ENCODE results near the gene MICAL2.

MICAL2 gene

DNA sequence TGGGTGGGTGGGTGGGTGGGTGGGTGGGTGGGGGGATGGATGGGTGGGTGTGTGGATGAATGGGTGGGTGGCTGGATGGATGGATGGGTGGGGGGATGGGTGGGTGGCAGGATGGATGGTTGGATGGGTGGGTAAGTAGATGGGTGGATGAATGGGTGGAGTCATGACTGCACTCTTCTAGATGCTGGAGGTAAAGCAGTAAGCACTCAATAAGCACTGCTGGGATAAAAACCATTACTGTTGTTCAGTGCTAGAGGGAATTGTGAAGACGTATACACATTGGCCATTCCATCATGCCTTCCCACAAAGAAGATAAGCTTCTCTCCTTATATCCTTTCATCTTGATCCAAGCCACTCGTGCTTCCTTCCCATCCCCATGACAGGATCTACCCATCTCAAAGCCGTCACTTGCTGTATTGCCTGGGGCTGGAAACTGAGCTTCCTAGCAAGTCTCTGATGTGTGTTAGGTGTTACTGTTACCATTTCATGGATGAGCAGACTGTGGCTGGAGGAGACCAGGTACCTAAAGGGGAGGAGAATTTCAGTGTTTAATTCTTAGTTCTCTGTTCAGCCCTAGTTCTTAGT lies 74.8 kb downstream of the MICAL2 start:
- no peak for DNase-seq (ENCODE audit: insufficient read length, low spot score)
- FAIRE-seq = no peak
- TF ChIP-seq PAX5 (IDR thresholded peaks at IDR 0.05; ENCODE audit: insufficient read depth, low read length, severe bottlenecking) = no peak
- no peak for TF ChIP-seq TAF1 (IDR thresholded peaks at IDR 0.05; ENCODE audit: low read depth, low read length)
- no peak for TF ChIP-seq POLR2A (IDR thresholded peaks at IDR 0.05; ENCODE audit: low read depth, low read length)
- no peak for TF ChIP-seq POU2F2 (IDR thresholded peaks at IDR 0.05; ENCODE audit: low read depth, low read length)
- no peak for TF ChIP-seq SPI1 (IDR thresholded peaks at IDR 0.05; ENCODE audit: low read depth, low read length)
- no peak for TF ChIP-seq POLR2AphosphoS5 (IDR thresholded peaks at IDR 0.05; ENCODE audit: low read depth, low read length)

GRCh38 chr11:12185914-12186313 lies 75.5 kb downstream of the MICAL2 start:
- no peak for FAIRE-seq
- TF ChIP-seq POLR2A (IDR thresholded peaks at IDR 0.05; ENCODE audit: low read depth, low read length) (no peak), POU2F2 (IDR thresholded peaks at IDR 0.05; ENCODE audit: low read depth, low read length) (no peak), TAF1 (IDR thresholded peaks at IDR 0.05; ENCODE audit: low read depth, low read length) (no peak), PAX5 (IDR thresholded peaks at IDR 0.05; ENCODE audit: insufficient read depth, low read length, severe bottlenecking) (no peak), POLR2AphosphoS5 (IDR thresholded peaks at IDR 0.05; ENCODE audit: low read depth, low read length) (no peak), SPI1 (IDR thresholded peaks at IDR 0.05; ENCODE audit: low read depth, low read length) (no peak)
- DNase-seq (ENCODE audit: insufficient read length, low spot score) = no peak

- TF ChIP-seq POLR2A (IDR thresholded peaks at IDR 0.05; ENCODE audit: low read depth, low read length) (no peak), PAX5 (IDR thresholded peaks at IDR 0.05; ENCODE audit: insufficient read depth, low read length, severe bottlenecking) (no peak), POU2F2 (IDR thresholded peaks at IDR 0.05; ENCODE audit: low read depth, low read length) (no peak), TAF1 (IDR thresholded peaks at IDR 0.05; ENCODE audit: low read depth, low read length) (no peak), POLR2AphosphoS5 (IDR thresholded peaks at IDR 0.05; ENCODE audit: low read depth, low read length) (no peak), SPI1 (IDR thresholded peaks at IDR 0.05; ENCODE audit: low read depth, low read length) (no peak)
- no peak for FAIRE-seq
- no peak for DNase-seq (ENCODE audit: insufficient read length, low spot score)
These were observed 76.3 kb downstream of the MICAL2 start for GRCh38 chr11:12186701-12187100.

DNA sequence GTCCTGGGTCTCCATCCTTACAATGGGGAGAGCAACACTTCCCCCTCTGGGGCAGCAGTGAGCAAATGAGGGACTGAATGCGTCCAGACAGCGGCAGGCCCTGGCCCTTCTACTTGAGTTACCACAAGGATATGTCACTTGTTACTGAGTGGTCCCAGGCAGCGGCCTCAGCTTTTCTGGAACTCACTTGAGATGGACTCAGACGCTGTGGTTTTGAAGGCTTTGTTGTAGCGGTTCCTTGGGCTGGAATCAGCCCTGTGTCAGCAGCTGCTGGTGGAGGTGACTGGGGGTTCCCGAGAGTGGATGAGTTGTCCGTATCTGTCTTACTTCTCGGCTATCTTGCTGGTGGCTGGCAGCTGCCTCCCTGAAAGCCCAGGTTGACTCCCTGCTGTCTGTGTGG lies 77.0 kb downstream of the MICAL2 start:
- no peak for FAIRE-seq
- TF ChIP-seq POU2F2 (IDR thresholded peaks at IDR 0.05; ENCODE audit: low read depth, low read length) (no peak), POLR2AphosphoS5 (IDR thresholded peaks at IDR 0.05; ENCODE audit: low read depth, low read length) (no peak), POLR2A (IDR thresholded peaks at IDR 0.05; ENCODE audit: low read depth, low read length) (no peak), SPI1 (IDR thresholded peaks at IDR 0.05; ENCODE audit: low read depth, low read length) (no peak), TAF1 (IDR thresholded peaks at IDR 0.05; ENCODE audit: low read depth, low read length) (no peak), PAX5 (IDR thresholded peaks at IDR 0.05; ENCODE audit: insufficient read depth, low read length, severe bottlenecking) (no peak)
- DNase-seq (ENCODE audit: insufficient read length, low spot score) = no peak

GRCh38 chr11:12188548-12189317 lies 78.3 kb downstream of the MICAL2 start:
- DNase-seq (ENCODE audit: insufficient read length, low spot score) (peak; percentile 38), FAIRE-seq (peak; percentile 67)
- TF ChIP-seq POLR2AphosphoS5 (IDR thresholded peaks at IDR 0.05; ENCODE audit: low read depth, low read length) = no peak
- peak; percentile 95 for TF ChIP-seq SPI1 (IDR thresholded peaks at IDR 0.05; ENCODE audit: low read depth, low read length)

- no peak for DNase-seq (ENCODE audit: insufficient read length, low spot score)
- no peak for FAIRE-seq
- TF ChIP-seq POLR2A (IDR thresholded peaks at IDR 0.05; ENCODE audit: low read depth, low read length) (no peak), TAF1 (IDR thresholded peaks at IDR 0.05; ENCODE audit: low read depth, low read length) (no peak), POU2F2 (IDR thresholded peaks at IDR 0.05; ENCODE audit: low read depth, low read length) (no peak), SPI1 (IDR thresholded peaks at IDR 0.05; ENCODE audit: low read depth, low read length) (no peak), POLR2AphosphoS5 (IDR thresholded peaks at IDR 0.05; ENCODE audit: low read depth, low read length) (no peak), PAX5 (IDR thresholded peaks at IDR 0.05; ENCODE audit: insufficient read depth, low read length, severe bottlenecking) (no peak)
These were observed 79.3 kb downstream of the MICAL2 start for GRCh38 chr11:12189543-12190235.

GRCh38 chr11:12190511-12190910 lies 80.1 kb downstream of the MICAL2 start:
- DNase-seq (ENCODE audit: insufficient read length, low spot score) (no peak), FAIRE-seq (peak; percentile 26)
- TF ChIP-seq POU2F2 (IDR thresholded peaks at IDR 0.05; ENCODE audit: low read depth, low read length) = no peak
- TF ChIP-seq POLR2A (IDR thresholded peaks at IDR 0.05; ENCODE audit: low read depth, low read length) = no peak
- no peak for TF ChIP-seq TAF1 (IDR thresholded peaks at IDR 0.05; ENCODE audit: low read depth, low read length)
- TF ChIP-seq POLR2AphosphoS5 (IDR thresholded peaks at IDR 0.05; ENCODE audit: low read depth, low read length) = no peak
- no peak for TF ChIP-seq PAX5 (IDR thresholded peaks at IDR 0.05; ENCODE audit: insufficient read depth, low read length, severe bottlenecking)
- no peak for TF ChIP-seq SPI1 (IDR thresholded peaks at IDR 0.05; ENCODE audit: low read depth, low read length)

DNA sequence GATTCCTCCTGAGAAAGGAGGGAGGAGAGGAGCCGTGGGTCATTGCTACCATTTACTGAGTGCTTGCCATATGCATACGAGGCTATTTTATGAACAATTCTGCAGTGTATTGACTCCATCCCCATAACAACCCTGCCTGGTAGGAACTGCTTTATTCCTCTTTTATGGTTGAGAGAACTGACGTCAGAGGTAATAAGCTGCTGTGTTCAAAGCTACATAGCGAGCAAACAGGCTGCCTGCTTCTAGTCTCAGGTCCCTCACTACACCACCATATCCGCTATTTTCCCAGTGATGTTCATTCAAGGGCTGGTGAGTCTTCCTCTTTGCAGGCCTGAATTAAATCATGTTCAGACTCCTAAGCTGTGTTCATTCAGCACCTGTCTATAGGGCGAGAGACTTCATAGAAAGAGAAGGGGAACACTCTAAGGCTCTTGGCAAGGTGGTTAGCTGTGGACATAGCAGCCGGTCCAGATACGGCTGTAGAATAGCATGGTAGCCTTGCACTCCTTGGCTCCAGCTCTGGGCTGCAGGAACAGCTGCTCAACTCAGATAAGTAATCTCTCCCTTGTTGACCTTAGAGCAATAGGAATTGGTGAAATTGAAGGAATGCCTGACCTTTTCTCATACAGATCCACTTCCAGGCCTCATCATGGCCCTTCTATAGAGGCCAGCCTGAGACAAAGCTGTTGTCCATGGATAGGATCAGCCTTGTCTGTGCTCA lies 82.6 kb downstream of the MICAL2 start:
- TF ChIP-seq PAX5 (IDR thresholded peaks at IDR 0.05; ENCODE audit: insufficient read depth, low read length, severe bottlenecking) (no peak), POU2F2 (IDR thresholded peaks at IDR 0.05; ENCODE audit: low read depth, low read length) (no peak), POLR2A (IDR thresholded peaks at IDR 0.05; ENCODE audit: low read depth, low read length) (no peak), SPI1 (IDR thresholded peaks at IDR 0.05; ENCODE audit: low read depth, low read length) (no peak), TAF1 (IDR thresholded peaks at IDR 0.05; ENCODE audit: low read depth, low read length) (no peak), POLR2AphosphoS5 (IDR thresholded peaks at IDR 0.05; ENCODE audit: low read depth, low read length) (no peak)
- no peak for DNase-seq (ENCODE audit: insufficient read length, low spot score)
- no peak for FAIRE-seq
